ENCODE data around the gene FAM187B.
A peak's percentile ranks its signal among the peaks of the same experiment; 100 is the strongest.

Gene FAM187B

GRCh38 chr19:35247526-35248309 lies 19.2 kb upstream of the FAM187B start (continued):
- TF ChIP-seq ZNF19 (tag by site-specific recombination; IDR thresholded peaks at IDR 0.05; ENCODE audit: low read depth): no peak
- 0 out of 2 replicates have a peak, but pooled peaks have one; percentile 34 for TF ChIP-seq GLI2 (tag by site-specific recombination; IDR thresholded peaks at IDR 0.05; ENCODE audit: borderline replicate concordance, low read depth)
- no peak for TF ChIP-seq ZNF704 (tag by site-specific recombination; IDR thresholded peaks at IDR 0.05)
- no peak for TF ChIP-seq ZNF366 (tag by site-specific recombination; conservative IDR thresholded peaks at IDR 0.05)
- TF ChIP-seq, protein P1, sequence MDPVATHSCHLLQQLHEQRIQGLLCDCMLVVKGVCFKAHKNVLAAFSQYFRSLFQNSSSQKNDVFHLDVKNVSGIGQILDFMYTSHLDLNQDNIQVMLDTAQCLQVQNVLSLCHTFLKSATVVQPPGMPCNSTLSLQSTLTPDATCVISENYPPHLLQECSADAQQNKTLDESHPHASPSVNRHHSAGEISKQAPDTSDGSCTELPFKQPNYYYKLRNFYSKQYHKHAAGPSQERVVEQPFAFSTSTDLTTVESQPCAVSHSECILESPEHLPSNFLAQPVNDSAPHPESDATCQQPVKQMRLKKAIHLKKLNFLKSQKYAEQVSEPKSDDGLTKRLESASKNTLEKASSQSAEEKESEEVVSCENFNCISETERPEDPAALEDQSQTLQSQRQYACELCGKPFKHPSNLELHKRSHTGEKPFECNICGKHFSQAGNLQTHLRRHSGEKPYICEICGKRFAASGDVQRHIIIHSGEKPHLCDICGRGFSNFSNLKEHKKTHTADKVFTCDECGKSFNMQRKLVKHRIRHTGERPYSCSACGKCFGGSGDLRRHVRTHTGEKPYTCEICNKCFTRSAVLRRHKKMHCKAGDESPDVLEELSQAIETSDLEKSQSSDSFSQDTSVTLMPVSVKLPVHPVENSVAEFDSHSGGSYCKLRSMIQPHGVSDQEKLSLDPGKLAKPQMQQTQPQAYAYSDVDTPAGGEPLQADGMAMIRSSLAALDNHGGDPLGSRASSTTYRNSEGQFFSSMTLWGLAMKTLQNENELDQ (tag by site-specific recombination; IDR thresholded peaks at IDR 0.05; ENCODE audit: low read depth): no peak
- no peak for TF ChIP-seq GLIS2 (tag by site-specific recombination; IDR thresholded peaks at IDR 0.05)
- no peak for TF ChIP-seq MEIS1 (CRISPR knock-in tag; IDR thresholded peaks at IDR 0.05; ENCODE audit: borderline replicate concordance)
- TF ChIP-seq ZSCAN30 (tag by site-specific recombination; IDR thresholded peaks at IDR 0.05): peak; percentile 62; the same call in 1 of the 2 replicates
- no peak for TF ChIP-seq ZNF121 (tag by site-specific recombination; IDR thresholded peaks at IDR 0.05)
- TF ChIP-seq, protein P2, sequence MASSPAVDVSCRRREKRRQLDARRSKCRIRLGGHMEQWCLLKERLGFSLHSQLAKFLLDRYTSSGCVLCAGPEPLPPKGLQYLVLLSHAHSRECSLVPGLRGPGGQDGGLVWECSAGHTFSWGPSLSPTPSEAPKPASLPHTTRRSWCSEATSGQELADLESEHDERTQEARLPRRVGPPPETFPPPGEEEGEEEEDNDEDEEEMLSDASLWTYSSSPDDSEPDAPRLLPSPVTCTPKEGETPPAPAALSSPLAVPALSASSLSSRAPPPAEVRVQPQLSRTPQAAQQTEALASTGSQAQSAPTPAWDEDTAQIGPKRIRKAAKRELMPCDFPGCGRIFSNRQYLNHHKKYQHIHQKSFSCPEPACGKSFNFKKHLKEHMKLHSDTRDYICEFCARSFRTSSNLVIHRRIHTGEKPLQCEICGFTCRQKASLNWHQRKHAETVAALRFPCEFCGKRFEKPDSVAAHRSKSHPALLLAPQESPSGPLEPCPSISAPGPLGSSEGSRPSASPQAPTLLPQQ (tag by site-specific recombination; IDR thresholded peaks at IDR 0.05): peak; percentile 93
- TF ChIP-seq ZNF23 (tag by site-specific recombination; IDR thresholded peaks at IDR 0.05; ENCODE audit: borderline replicate concordance): no peak
- no peak for TF ChIP-seq ZNF549 (tag by site-specific recombination; IDR thresholded peaks at IDR 0.05)
- no peak; the same call in 1 of the 2 replicates for TF ChIP-seq WT1 (tag by site-specific recombination; IDR thresholded peaks at IDR 0.05)
- TF ChIP-seq ZFP41 (tag by site-specific recombination; IDR thresholded peaks at IDR 0.05; ENCODE audit: borderline replicate concordance): no peak
- TF ChIP-seq ZNF654 (tag by site-specific recombination; IDR thresholded peaks at IDR 0.05; ENCODE audit: low read depth): peak; percentile 46
- no peak for TF ChIP-seq HOXC10 (CRISPR knock-in tag; IDR thresholded peaks at IDR 0.05)
- TF ChIP-seq ZNF561 (tag by site-specific recombination; IDR thresholded peaks at IDR 0.05; ENCODE audit: borderline replicate concordance): peak; percentile 37; the same call in 1 of the 2 replicates
- TF ChIP-seq ZNF600 (tag by site-specific recombination; IDR thresholded peaks at IDR 0.05): peak; percentile 96; the same call in 1 of the 2 replicates
- TF ChIP-seq ZNF146 (tag by site-specific recombination; IDR thresholded peaks at IDR 0.05): no peak
- TF ChIP-seq GFI1B (tag by site-specific recombination; IDR thresholded peaks at IDR 0.05): no peak
- no peak for TF ChIP-seq SP7 (tag by site-specific recombination; IDR thresholded peaks at IDR 0.05)
- TF ChIP-seq ZNF248 (tag by site-specific recombination; IDR thresholded peaks at IDR 0.05): no peak
- TF ChIP-seq ZBTB20 (tag by site-specific recombination; IDR thresholded peaks at IDR 0.05): peak; percentile 98
- TF ChIP-seq GLIS1 (tag by site-specific recombination; IDR thresholded peaks at IDR 0.05): peak; percentile 55
- no peak for TF ChIP-seq MZF1 (tag by site-specific recombination; IDR thresholded peaks at IDR 0.05; ENCODE audit: borderline replicate concordance)
- TF ChIP-seq ZNF214 (tag by site-specific recombination; IDR thresholded peaks at IDR 0.05; ENCODE audit: borderline replicate concordance): no peak
- TF ChIP-seq, protein P3, sequence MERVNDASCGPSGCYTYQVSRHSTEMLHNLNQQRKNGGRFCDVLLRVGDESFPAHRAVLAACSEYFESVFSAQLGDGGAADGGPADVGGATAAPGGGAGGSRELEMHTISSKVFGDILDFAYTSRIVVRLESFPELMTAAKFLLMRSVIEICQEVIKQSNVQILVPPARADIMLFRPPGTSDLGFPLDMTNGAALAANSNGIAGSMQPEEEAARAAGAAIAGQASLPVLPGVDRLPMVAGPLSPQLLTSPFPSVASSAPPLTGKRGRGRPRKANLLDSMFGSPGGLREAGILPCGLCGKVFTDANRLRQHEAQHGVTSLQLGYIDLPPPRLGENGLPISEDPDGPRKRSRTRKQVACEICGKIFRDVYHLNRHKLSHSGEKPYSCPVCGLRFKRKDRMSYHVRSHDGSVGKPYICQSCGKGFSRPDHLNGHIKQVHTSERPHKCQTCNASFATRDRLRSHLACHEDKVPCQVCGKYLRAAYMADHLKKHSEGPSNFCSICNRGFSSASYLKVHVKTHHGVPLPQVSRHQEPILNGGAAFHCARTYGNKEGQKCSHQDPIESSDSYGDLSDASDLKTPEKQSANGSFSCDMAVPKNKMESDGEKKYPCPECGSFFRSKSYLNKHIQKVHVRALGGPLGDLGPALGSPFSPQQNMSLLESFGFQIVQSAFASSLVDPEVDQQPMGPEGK (tag by site-specific recombination; IDR thresholded peaks at IDR 0.05): no peak
- TF ChIP-seq ZNF10 (tag by site-specific recombination; IDR thresholded peaks at IDR 0.05): peak; percentile 31
- TF ChIP-seq FEZF1 (tag by site-specific recombination; IDR thresholded peaks at IDR 0.05): no peak
- no peak for TF ChIP-seq RBAK (tag by site-specific recombination; IDR thresholded peaks at IDR 0.05)
- TF ChIP-seq ZNF324 (tag by site-specific recombination; IDR thresholded peaks at IDR 0.05): peak; percentile 72
